Mucosa of descending colon (tissue), 3 donors: Measurements from ENCODE around the gene UBTD2. TPM values are rescaled to one million over a fixed set of nuclear protein-coding genes. Genes with fewer than 3 reads are reported as not detected.

ENCODE experiments used
- ATAC-seq: fragments of 200-7000 bp; cut with Tn5 transposase; one replicate; pipeline ENCODE4 v1.9.1; 2020; ENCODE audit warnings: mild to moderate bottlenecking, moderate library complexity
- DNase-seq, 3 donors: peaks; one replicate each; pipeline ENCODE4 v3.0.0-alpha.2; 2020
- H3K36me3 ChIP-seq: fragments of 200-600 bp; one replicate; pipeline ENCODE4 v1.8.0; 2021; ENCODE audit warnings: low read depth, mild to moderate bottlenecking
- H3K4me1 ChIP-seq: fragments of 200-600 bp; one replicate; pipeline ENCODE4 v1.8.0; 2021; ENCODE audit warnings: low read depth, mild to moderate bottlenecking
- H3K4me3 ChIP-seq: fragments of 200-600 bp; one replicate; pipeline ENCODE4 v1.8.0; 2021; ENCODE audit warnings: mild to moderate bottlenecking
- H3K9me3 ChIP-seq: fragments of 200-600 bp; one replicate; pipeline ENCODE4 v1.8.0; 2021; ENCODE audit warnings: mild to moderate bottlenecking
- intact Hi-C, 2 donors: fragments of 100-400 bp; cut with DNase I in 1 of 2; cut with micrococcal nuclease in 1 of 2; formaldehyde crosslinking; loops; one replicate each; pipeline versions ENCODE4 v1.11.0 to v1.11.1; 2022; cut with DNase I, micrococcal nuclease
- total RNA-seq, 3 donors: library from RNA; stranded (reverse); fragmentation: NEBNext Ultra II Directional in 2 of 3; extraction: Animal tissue kit (Norgen Biotek cat#: 25700) in 2 of 3; gene quantifications; one replicate each; pipeline versions ENCODE4 v1.2.1 to v1.2.4, GENCODE V29; 2021 to 2023
- TF ChIP-seq, protein P1 (sequence below): fragments of 200-600 bp; IDR thresholded peaks from one replicate; pipeline ENCODE4 v1.8.0; 2022; ENCODE audit warnings: antibody characterized with exemption, mild to moderate bottlenecking
- donor health status: DM: no; HTN: no; CAD: no; lungs with moderate emphysema.
- donor health status: DM: no; HTN: no; CAD: no.
- donor health status: DM: no; HTN: yes; CAD: no.

Gene UBTD2
- total RNA-seq, 3 donors from 2014 or later: 18.3 to 22.2 (median 20.0) TPM

DNA sequence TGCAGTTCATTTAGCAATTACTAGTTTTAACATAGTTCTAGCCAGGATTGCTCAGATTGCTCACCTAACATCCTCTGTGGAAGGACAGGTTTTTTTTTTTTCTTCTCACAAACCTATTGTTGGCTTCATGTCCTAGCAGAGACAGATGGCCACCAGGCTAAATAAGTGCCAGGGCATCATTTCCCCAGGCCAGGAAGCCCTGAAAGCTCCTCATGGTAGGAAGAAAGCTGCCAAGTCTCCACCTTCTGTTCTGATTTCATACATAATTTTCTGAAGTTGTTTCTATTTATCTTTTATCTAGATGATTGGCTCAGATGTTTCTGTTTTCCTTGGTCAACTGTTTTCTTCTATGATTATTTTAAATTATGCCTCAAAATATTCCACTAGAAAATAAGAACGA, 58.6 kb downstream of the UBTD2 start:
- Histone ChIP-seq H3K9me3 (no peaks in the 10 kb centered on the region), H3K36me3 (no peaks in the 10 kb centered on the region), H3K4me1 (no peaks in the 10 kb centered on the region), H3K4me3 (no peak overlapping the region)
- intact Hi-C loops: no loop called here
- DNase-seq (no peak), ATAC-seq (no peak)
- TF ChIP-seq, protein P1, sequence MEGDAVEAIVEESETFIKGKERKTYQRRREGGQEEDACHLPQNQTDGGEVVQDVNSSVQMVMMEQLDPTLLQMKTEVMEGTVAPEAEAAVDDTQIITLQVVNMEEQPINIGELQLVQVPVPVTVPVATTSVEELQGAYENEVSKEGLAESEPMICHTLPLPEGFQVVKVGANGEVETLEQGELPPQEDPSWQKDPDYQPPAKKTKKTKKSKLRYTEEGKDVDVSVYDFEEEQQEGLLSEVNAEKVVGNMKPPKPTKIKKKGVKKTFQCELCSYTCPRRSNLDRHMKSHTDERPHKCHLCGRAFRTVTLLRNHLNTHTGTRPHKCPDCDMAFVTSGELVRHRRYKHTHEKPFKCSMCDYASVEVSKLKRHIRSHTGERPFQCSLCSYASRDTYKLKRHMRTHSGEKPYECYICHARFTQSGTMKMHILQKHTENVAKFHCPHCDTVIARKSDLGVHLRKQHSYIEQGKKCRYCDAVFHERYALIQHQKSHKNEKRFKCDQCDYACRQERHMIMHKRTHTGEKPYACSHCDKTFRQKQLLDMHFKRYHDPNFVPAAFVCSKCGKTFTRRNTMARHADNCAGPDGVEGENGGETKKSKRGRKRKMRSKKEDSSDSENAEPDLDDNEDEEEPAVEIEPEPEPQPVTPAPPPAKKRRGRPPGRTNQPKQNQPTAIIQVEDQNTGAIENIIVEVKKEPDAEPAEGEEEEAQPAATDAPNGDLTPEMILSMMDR: no peak

DNA sequence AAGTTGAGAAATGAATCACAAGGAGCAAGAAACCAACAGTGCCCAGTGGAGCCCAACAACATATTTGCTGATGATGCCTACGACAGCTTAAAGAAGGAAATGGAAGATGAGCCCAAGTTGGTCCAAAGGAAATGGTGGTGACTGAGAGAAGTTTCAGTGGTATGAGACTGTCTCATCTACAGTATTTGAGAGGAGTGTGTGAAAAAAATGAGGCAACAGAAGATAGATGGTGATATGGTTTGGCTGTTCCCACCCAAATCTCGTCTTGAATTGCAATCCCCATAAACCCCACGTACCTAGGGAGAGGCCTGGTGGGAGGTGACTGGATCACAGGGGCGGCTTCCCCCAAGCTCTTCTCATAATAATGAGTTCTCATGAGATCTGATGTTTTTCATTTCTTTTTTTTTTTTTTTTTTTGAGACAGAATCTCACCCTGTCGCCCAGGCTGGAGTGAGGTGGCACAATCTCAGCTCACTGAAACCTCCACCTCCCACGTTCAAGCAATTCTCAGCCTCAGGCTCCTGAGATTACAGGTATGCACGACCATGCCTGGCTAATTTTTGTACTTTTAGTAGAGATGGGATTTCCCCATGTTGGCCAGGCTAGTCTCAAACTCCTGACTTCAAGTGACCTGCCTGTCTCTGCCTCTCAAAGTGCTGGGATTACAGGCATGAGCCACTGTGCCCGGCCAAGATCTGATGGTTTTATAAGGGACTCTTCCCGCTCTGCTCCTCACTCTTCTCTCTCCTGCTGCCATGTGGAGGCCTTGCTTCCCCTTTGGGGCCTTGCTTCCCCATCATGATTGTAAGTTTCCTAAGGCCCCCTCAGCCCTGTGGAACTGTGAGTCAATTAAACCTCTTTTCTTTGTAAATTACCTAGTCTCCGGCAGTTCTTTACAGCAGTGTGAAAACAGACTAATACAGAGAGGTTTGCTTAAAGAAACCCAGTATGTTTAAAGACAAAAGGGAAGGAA, 59.4 kb downstream of the UBTD2 start:
- H3K4me3 ChIP-seq: no peak overlapping the region
- no peaks in the 10 kb centered on the region for H3K36me3 ChIP-seq
- no peaks in the 10 kb centered on the region for H3K9me3 ChIP-seq
- DNase-seq: no peak
- intact Hi-C loops: no loop called here
- ATAC-seq: no peak
- TF ChIP-seq, protein P1: no peak
- H3K4me1 ChIP-seq: no peaks in the 10 kb centered on the region

- Histone ChIP-seq H3K9me3 (no peaks in the 10 kb centered on the region), H3K4me3 (no peak overlapping the region), H3K4me1 (no peaks in the 10 kb centered on the region), H3K36me3 (no peaks in the 10 kb centered on the region)
- ATAC-seq: no peak
- TF ChIP-seq, protein P1: no peak
- DNase-seq: no peak
- intact Hi-C loops: no loop called here
These were observed 64.3 kb downstream of the UBTD2 start for GRCh38 chr5:172219296-172219695.

DNA sequence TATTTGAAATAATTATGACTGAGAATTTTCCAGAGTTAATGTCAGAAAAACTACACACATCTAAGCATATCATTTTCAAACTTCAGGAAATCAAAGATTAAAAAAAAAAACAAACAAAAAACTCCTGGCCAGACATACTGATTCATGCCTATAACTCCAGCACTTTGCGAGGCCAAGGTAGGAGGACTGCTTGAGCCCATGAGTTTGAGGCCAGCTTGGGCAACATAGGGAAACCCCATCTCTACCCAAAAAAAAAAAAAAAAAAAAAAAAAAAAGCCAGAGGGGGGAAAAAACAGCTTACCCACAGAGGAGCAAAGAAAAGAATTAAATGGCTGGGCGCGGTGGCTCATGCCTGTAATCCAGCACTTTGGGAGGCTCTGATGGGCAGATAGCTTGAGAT, 67.2 kb downstream of the UBTD2 start:
- Histone ChIP-seq H3K4me1 (no peaks in the 10 kb centered on the region), H3K4me3 (no peak overlapping the region), H3K9me3 (no peaks in the 10 kb centered on the region), H3K36me3 (no peaks in the 10 kb centered on the region)
- ATAC-seq (no peak), DNase-seq (no peak)
- TF ChIP-seq, protein P1: no peak
- intact Hi-C loops: no loop called here

GRCh38 chr5:172213126-172213525, 70.4 kb downstream of the UBTD2 start:
- TF ChIP-seq, protein P1: no peak
- intact Hi-C loops: no loop called here

More at GRCh38 chr5:172213126-172213525, 70.4 kb downstream of the UBTD2 start:
- DNase-seq (no peak), ATAC-seq (no peak)
- no peaks in the 10 kb centered on the region for H3K9me3 ChIP-seq
- no peak overlapping the region for H3K4me3 ChIP-seq
- H3K4me1 ChIP-seq: no peaks in the 10 kb centered on the region
- H3K36me3 ChIP-seq: no peaks in the 10 kb centered on the region
